A549 treated with RU486 at 1 μM for 4 hours (cell line): Measurements from ENCODE around the gene PARL. TPM values are rescaled to one million over a fixed set of nuclear protein-coding genes. Genes with fewer than 3 reads are reported as not detected.

ENCODE experiments used
- total RNA-seq: library from RNA; stranded (reverse); fragments of 200-300 nt; extraction: Qiagen RNA extraction; gene quantifications from 5 replicates; pipeline ENCODE4 v1.2.3, GENCODE V29; 2022; ENCODE audit warnings: low read depth

The PARL gene, protein sequence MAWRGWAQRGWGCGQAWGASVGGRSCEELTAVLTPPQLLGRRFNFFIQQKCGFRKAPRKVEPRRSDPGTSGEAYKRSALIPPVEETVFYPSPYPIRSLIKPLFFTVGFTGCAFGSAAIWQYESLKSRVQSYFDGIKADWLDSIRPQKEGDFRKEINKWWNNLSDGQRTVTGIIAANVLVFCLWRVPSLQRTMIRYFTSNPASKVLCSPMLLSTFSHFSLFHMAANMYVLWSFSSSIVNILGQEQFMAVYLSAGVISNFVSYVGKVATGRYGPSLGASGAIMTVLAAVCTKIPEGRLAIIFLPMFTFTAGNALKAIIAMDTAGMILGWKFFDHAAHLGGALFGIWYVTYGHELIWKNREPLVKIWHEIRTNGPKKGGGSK
- 62.9 to 73.2 TPM (median 65.7 TPM) in 5 replicates for total RNA-seq

DNA sequence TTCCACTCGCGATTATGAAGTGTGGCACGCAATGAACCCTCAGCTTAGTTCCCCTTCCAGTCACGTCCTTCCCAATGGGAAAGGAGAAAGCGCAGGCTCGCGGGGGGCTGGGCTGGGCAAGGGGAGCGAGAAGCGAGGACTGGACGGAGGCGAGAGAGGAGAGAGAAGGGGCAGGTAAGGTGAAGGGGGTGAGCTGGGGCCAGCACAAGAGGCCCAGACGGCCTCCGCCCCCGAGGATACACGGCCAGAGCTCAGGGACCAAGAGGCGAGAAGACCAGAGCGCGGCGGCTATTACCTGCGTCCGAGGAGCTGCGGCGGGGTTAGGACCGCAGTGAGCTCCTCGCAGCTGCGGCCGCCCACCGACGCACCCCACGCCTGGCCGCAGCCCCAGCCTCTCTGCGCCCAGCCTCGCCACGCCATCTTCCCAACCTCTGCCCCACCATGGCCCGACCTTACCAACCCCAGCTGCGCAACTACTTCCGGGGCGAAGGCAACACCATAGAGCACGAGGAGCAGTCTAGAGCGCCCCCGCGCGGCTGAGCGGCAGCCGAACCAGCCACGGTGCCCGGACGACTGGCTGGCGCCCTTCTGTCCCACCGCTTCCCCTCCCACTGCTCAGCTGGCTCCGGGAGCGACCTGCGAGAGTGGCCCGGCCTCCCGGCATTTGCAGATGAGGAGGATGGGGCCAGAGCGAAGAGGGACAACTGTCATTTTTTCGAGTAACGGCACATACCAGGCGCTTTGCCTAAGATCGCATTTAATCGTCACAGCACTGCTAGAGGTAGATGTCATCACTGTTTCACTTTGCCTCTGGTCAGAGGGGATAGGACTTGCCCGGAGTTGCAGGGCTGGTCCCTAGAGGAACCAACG lies at the start of gene PARL:
PARL (minus strand) TSS at position 454 of the 870 bp plus-strand sequence; CDS start at position 420, 34 bp downstream.

DNA sequence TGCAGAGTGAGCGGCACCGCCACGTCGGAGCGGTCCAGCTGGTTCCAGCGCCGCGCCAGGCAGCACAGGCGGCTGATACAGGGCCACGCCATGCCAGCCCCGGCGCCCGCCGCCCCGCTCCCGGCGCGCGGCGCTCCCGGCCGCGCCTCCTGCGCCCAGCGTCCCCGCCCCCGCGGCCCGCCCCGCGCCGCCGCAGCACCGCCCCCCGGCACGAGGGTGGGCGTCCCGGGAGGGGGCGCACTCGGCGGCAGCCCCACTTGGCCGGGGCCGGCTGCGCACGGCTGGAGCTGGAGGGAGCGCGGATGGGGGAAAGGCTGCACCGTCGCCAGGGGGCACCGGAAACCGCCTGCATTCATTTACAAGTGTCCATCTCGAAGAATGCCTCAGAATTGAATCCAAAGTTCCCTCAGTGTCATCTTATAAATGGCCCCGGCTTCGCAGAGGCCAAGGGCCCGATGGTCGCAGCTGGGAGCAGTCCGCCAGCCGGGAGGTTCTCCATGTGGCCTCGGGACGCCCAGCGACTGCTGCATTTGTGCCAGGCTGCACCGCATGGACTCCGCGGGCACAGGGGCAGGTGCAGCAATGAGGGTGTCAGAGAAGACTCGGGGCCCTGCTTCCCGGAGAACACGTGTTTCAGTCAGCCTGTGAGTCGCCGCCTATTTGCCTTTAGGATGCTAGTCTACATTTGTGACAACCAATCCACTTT lies 59.1 kb downstream of the PARL start, which contains the start of gene MAP6D1:
MAP6D1 (minus strand) TSS at position 122 of the 706 bp plus-strand sequence; CDS start at position 92, 30 bp downstream.

Other genes starting within 250 kb of the PARL start
- 5.1 to 7.2 TPM (median 6.2 TPM) in 5 replicates for gene KLHL24, start 249.3 kb downstream of the PARL start, total RNA-seq
- 9.3 to 12.7 TPM (median 11.8 TPM) in 5 replicates for gene YEATS2, start 187.1 kb downstream of the PARL start, total RNA-seq
- 5.7 to 7.2 TPM (median 6.7 TPM) in 5 replicates for gene MAP6D1, start 59.3 kb downstream of the PARL start, total RNA-seq
- 11.0 to 14.3 TPM (median 13.7 TPM) in 5 replicates for gene ABCC5, start 133.0 kb upstream of the PARL start, total RNA-seq
- gene HTR3D, start 146.9 kb upstream of the PARL start, total RNA-seq = not detected in 5 replicates
- gene HTR3C, start 168.2 kb upstream of the PARL start, total RNA-seq = not detected in 5 replicates
- gene HTR3E, start 212.2 kb upstream of the PARL start, total RNA-seq = not detected in 5 replicates